PC-9 (cell line): ENCODE data around the gene DENND1A. TPM values are rescaled to one million over a fixed set of nuclear protein-coding genes. Genes with fewer than 3 reads are reported as not detected.

Experiments used
- BruUV-seq: library from RNA; stranded (reverse); fragments of 400-500 nt; replicated peaks from 2 replicates; lab custom pipeline; 2021; lab: Mats Ljungman, UMichigan
- CTCF ChIA-PET: fragments of 300-600 bp; sonication (Branson Sonifier 250); formaldehyde crosslinking; loops from one replicate; lab custom pipeline; 2022; ENCODE audit warnings: antibody characterized with exemption; lab: Charles Lee
- POLR2A ChIA-PET: fragments of 300-600 bp; sonication (Branson Sonifier 250); formaldehyde crosslinking; loops from one replicate; lab custom pipeline; 2022; ENCODE audit warnings: antibody characterized with exemption; ENCODE audit not compliant: unreplicated experiment; lab: Charles Lee
- DNase-seq, 2 experiments: peaks; one replicate each; pipeline versions ENCODE4 v3.0.0 to v3.0.0-alpha.2; 2015 to 2022; ENCODE audit warnings: mixed read lengths in 1 of 2
- H2AFZ ChIP-seq: fragments of 200-600 bp; sonication (generic); 2 replicates; pipeline ENCODE4 v1.8.1; 2017; ENCODE audit warnings: antibody characterized with exemption
- H3F3A ChIP-seq: fragments of 200-600 bp; sonication (generic); 2 replicates; pipeline ENCODE4 v1.8.1; 2017; ENCODE audit warnings: antibody characterized with exemption, mild to moderate bottlenecking, low read depth; ENCODE audit not compliant: insufficient read depth
- H3K27ac ChIP-seq: fragments of 200-600 bp; sonication (generic); 2 replicates; pipeline ENCODE4 v1.6.1; 2016; ENCODE audit warnings: mixed run types
- H3K27me3 ChIP-seq: fragments of 200-600 bp; sonication (generic); 2 replicates; pipeline ENCODE4 v1.6.1; 2016; ENCODE audit warnings: low read depth, mixed run types; ENCODE audit not compliant: insufficient read depth
- H3K36me3 ChIP-seq: fragments of 200-600 bp; sonication (generic); 2 replicates; pipeline ENCODE4 v1.6.1; 2016; ENCODE audit warnings: low read depth, mixed run types
- H3K4me1 ChIP-seq: fragments of 200-600 bp; sonication (generic); replicated peaks from 2 replicates; pipeline ENCODE4 v1.6.1; 2016; ENCODE audit warnings: mixed run types; ENCODE audit not compliant: insufficient read depth
- H3K4me2 ChIP-seq: fragments of 200-600 bp; sonication (generic); 2 replicates; pipeline ENCODE4 v1.6.1; 2017; ENCODE audit warnings: mixed run types
- H3K4me3 ChIP-seq: fragments of 200-600 bp; sonication (generic); 2 replicates; pipeline ENCODE4 v1.6.1; 2016; ENCODE audit warnings: mixed run types
- H3K79me2 ChIP-seq: fragments of 200-600 bp; sonication (generic); 2 replicates; pipeline ENCODE4 v1.6.1; 2017; ENCODE audit warnings: low read depth, mixed run types
- H3K9me2 ChIP-seq: fragments of 200-600 bp; sonication (generic); 2 replicates; pipeline ENCODE4 v1.8.1; 2017; ENCODE audit warnings: mild to moderate bottlenecking; ENCODE audit not compliant: insufficient read depth
- H3K9me3 ChIP-seq: fragments of 200-600 bp; sonication (generic); 2 replicates; pipeline ENCODE4 v1.8.1; 2016; ENCODE audit warnings: low read depth; ENCODE audit not compliant: insufficient read depth
- H4K20me1 ChIP-seq: fragments of 200-600 bp; sonication (generic); 2 replicates; pipeline ENCODE4 v1.8.1; 2017; ENCODE audit not compliant: insufficient read depth
- EZH2 ChIP-seq: fragments of 200-600 bp; sonication (generic); IDR thresholded peaks from 2 replicates; pipeline ENCODE4 v1.8.0; 2017; ENCODE audit warnings: antibody characterized with exemption, low read depth
- intact Hi-C: fragments of 100-400 bp; cut with micrococcal nuclease; formaldehyde crosslinking; loops from one replicate; pipeline ENCODE4 v1.10.0; 2022; ENCODE audit not compliant: unreplicated experiment
- total RNA-seq: library from RNA; stranded (reverse); gene quantifications from 2 replicates; pipeline ENCODE4 v1.2.3, GENCODE V29; 2021
- TF ChIP-seq, protein P1 (sequence below): fragments of 200-600 bp; sonication (generic); conservative IDR thresholded peaks from 2 replicates; pipeline ENCODE4 v1.6.1; 2017; ENCODE audit warnings: mixed run types, antibody characterized with exemption, mild to moderate bottlenecking, moderate library complexity

The DENND1A gene
- total RNA-seq, 1 experiment from 2014 or later, result 37.7 TPM

DNA sequence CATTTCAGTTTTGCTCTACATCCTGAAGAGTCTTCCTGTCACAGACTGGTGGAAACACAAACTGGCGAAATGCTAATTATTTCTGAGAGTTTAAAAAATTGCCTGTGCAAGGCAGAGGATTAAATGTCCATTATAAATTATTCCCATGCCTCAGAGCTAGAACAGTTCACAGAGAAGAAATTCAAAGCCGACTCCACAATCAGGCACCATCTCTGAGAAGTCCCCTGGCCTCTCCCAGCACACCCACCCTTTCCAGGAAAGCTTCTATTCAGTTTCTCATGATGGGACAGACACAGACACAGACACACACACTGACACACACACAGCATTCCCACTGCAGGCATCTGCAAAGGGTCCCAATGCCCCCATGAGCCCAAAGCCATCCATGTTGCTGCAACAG lies 253.1 kb downstream of the DENND1A start:
- no peak for DNase-seq
- Histone ChIP-seq H3K79me2 (no peaks in the 10 kb centered on the region), H2AFZ (no peak overlapping the region), H3K9me3 (no peaks in the 10 kb centered on the region), H3K36me3 (no peaks in the 10 kb centered on the region), H3K27ac (no peak overlapping the region), H3K4me2 (no peak overlapping the region), H4K20me1 (no peaks in the 10 kb centered on the region), H3K4me1 (no peaks in the 10 kb centered on the region), H3K4me3 (no peak overlapping the region), H3K27me3 (no peaks in the 10 kb centered on the region), H3K9me2 (no peaks in the 10 kb centered on the region), H3F3A (no peaks in the 10 kb centered on the region)
- intact Hi-C loops, result no loop called here
- TF ChIP-seq, protein P1, sequence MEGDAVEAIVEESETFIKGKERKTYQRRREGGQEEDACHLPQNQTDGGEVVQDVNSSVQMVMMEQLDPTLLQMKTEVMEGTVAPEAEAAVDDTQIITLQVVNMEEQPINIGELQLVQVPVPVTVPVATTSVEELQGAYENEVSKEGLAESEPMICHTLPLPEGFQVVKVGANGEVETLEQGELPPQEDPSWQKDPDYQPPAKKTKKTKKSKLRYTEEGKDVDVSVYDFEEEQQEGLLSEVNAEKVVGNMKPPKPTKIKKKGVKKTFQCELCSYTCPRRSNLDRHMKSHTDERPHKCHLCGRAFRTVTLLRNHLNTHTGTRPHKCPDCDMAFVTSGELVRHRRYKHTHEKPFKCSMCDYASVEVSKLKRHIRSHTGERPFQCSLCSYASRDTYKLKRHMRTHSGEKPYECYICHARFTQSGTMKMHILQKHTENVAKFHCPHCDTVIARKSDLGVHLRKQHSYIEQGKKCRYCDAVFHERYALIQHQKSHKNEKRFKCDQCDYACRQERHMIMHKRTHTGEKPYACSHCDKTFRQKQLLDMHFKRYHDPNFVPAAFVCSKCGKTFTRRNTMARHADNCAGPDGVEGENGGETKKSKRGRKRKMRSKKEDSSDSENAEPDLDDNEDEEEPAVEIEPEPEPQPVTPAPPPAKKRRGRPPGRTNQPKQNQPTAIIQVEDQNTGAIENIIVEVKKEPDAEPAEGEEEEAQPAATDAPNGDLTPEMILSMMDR, result no peak
- TF ChIP-seq EZH2, result no peak
- ChIA-PET CTCF (no interaction called here), POLR2A (interaction anchor here (0.6 to 0.7 kb wide), 2 partner anchors 112 to 566 kb away, joined by 3 to 8 read pairs; no protein-coding TSS in a partner anchor)
- BruUV-seq, result no TSS peak

GRCh38 chr9:123669346-123669745 lies 260.6 kb downstream of the DENND1A start:
- CTCF ChIA-PET, result no interaction called here
- H3K79me2 ChIP-seq, result no peaks in the 10 kb centered on the region
- H2AFZ ChIP-seq, result no peak overlapping the region
- H3K27me3 ChIP-seq, result no peaks in the 10 kb centered on the region
- BruUV-seq, result no TSS peak
- H3K9me3 ChIP-seq, result no peaks in the 10 kb centered on the region
- no peak overlapping the region for H3K4me2 ChIP-seq
- intact Hi-C loops, result no loop called here
- 0 out of 2 replicates have a peak, but pooled peaks cover 4% of the 10 kb centered on the region for H3K9me2 ChIP-seq
- H4K20me1 ChIP-seq, result no peaks in the 10 kb centered on the region
- no peaks in the 10 kb centered on the region for H3K4me1 ChIP-seq
- H3K36me3 ChIP-seq, result no peaks in the 10 kb centered on the region
- H3F3A ChIP-seq, result no peaks in the 10 kb centered on the region
- no peak overlapping the region for H3K4me3 ChIP-seq
- POLR2A ChIA-PET, result no interaction called here
- no peak overlapping the region for H3K27ac ChIP-seq
- TF ChIP-seq, protein P1, result no peak
- TF ChIP-seq EZH2, result no peak
- no peak for DNase-seq

GRCh38 chr9:123663529-123663928 lies 266.4 kb downstream of the DENND1A start:
- no peak for TF ChIP-seq EZH2
- TF ChIP-seq, protein P1, result no peak
- POLR2A ChIA-PET, result no interaction called here
- no peak for DNase-seq
- intact Hi-C loops, result no loop called here
- Histone ChIP-seq H3K79me2 (no peaks in the 10 kb centered on the region), H3K27ac (no peak overlapping the region), H3K9me2 (0 out of 2 replicates have a peak, but pooled peaks cover 4% of the 10 kb centered on the region), H3K9me3 (no peaks in the 10 kb centered on the region), H3F3A (no peaks in the 10 kb centered on the region), H4K20me1 (no peaks in the 10 kb centered on the region), H3K4me1 (no peaks in the 10 kb centered on the region), H2AFZ (no peak overlapping the region), H3K27me3 (no peaks in the 10 kb centered on the region), H3K4me3 (no peak overlapping the region), H3K36me3 (0 out of 2 replicates have a peak, but pooled peaks cover 6% of the 10 kb centered on the region), H3K4me2 (no peak overlapping the region)
- no TSS peak for BruUV-seq
- CTCF ChIA-PET, result no interaction called here
